K562 (cell line): ENCODE measurements around the gene SYT6. TPM values are rescaled to one million over a fixed set of nuclear protein-coding genes. Genes with fewer than 3 reads are reported as not detected.
A peak's percentile ranks its signal among the peaks of the same experiment; 100 is the strongest.

ENCODE experiments used
- ATAC-seq: fragments of 200-7000 bp; cut with Tn5 transposase; 3 replicates; pipeline ENCODE4 v1.9.1; 2020; ENCODE audit warnings: moderate library complexity
- BruUV-seq: library from RNA; stranded (reverse); fragments of 400-500 nt; replicated peaks from 2 replicates; lab custom pipeline; 2021; lab: Mats Ljungman, UMichigan
- CTCF ChIA-PET: fragments of 300-600 bp; formaldehyde crosslinking; extraction: SDS; loops from one replicate; lab custom pipeline; 2021; ENCODE audit warnings: low intra/inter-chr PET ratio; lab: Yijun Ruan, JAX
- POLR2A ChIA-PET: fragments of 300-600, 350-650 bp; sonication (Branson Sonifier 250); formaldehyde crosslinking; extraction: SDS; loops from one replicate; lab custom pipeline; 2021; ENCODE audit warnings: antibody characterized with exemption, inconsistent platforms; lab: Yijun Ruan, JAX
- DNase-seq, 4 experiments: peaks; one replicate each; pipeline versions ENCODE4 v3.0.0 to v3.0.0-alpha.2; 2011 to 2018; ENCODE audit warnings: low spot score in 3 of 4, mixed read lengths in 3 of 4; ENCODE audit errors: extremely low read depth in 1 of 4
- FAIRE-seq: peaks from 2 replicates; lab custom pipeline; 2011; peaks lifted over from hg19 to GRCh38; lab: Jason Lieb, UNC
- H2AFZ ChIP-seq: 2 replicates; pipeline ENCODE4 v1.6.0; 2011; ENCODE audit warnings: low read depth, low read length, control low read depth, inconsistent platforms
- H3K27ac ChIP-seq: fragments of 200-600 bp; 3 replicates; pipeline ENCODE4 v1.8.0; 2011; ENCODE audit warnings: low read depth, mild to moderate bottlenecking, control low read depth, inconsistent platforms, low read length, moderate library complexity, mixed read lengths; ENCODE audit errors: extremely low read depth
- H3K27me3 ChIP-seq, 2 experiments: fragments of 300-600 bp in 1 of 2; 2 replicates in 1 of 2; 3 replicates in 1 of 2; pipeline versions ENCODE4 v1.6.0 to v1.8.0; 2011; ENCODE audit warnings: inconsistent platforms in 2 of 2, low read length in 2 of 2, mild to moderate bottlenecking in 1 of 2, mixed read lengths in 1 of 2, moderate library complexity in 1 of 2; ENCODE audit not compliant: control insufficient read depth in 2 of 2, insufficient read depth in 2 of 2
- H3K36me3 ChIP-seq: fragments of 300-600 bp; 3 replicates; pipeline ENCODE4 v1.8.0; 2011; ENCODE audit warnings: mild to moderate bottlenecking, low read length, inconsistent platforms; ENCODE audit not compliant: control insufficient read depth, insufficient read depth
- H3K4me1 ChIP-seq, 2 experiments: fragments of 200-600 bp in 1 of 2; replicated peaks in 1 of 2; 2 replicates in 1 of 2; 3 replicates in 1 of 2; pipeline versions ENCODE4 v1.5.1 to v1.8.0; 2011; ENCODE audit warnings: inconsistent platforms in 2 of 2, low read length in 2 of 2, mild to moderate bottlenecking in 1 of 2, mixed read lengths in 1 of 2, moderate library complexity in 1 of 2; ENCODE audit not compliant: control insufficient read depth in 2 of 2, insufficient read depth in 2 of 2
- H3K4me2 ChIP-seq: 2 replicates; pipeline ENCODE4 v1.6.1; 2011; ENCODE audit warnings: low read length, control low read depth, inconsistent platforms, mixed read lengths; ENCODE audit not compliant: insufficient read depth
- H3K4me3 ChIP-seq: fragments of 200-600 bp; sonication (generic), shearing (Covaris generic); 2 replicates; pipeline ENCODE4 v1.5.1; 2016; ENCODE audit warnings: control low read depth, inconsistent platforms
- H3K79me2 ChIP-seq: fragments of 200-600 bp; 3 replicates; pipeline ENCODE4 v1.8.0; 2011; ENCODE audit warnings: low read length, inconsistent platforms; ENCODE audit not compliant: control insufficient read depth, insufficient read depth
- H3K9ac ChIP-seq, 2 experiments: 2 replicates each; pipeline versions ENCODE4 v1.6.0 to v1.6.1; 2011; ENCODE audit warnings: low read depth in 2 of 2, low read length in 2 of 2, control low read depth in 1 of 2, inconsistent platforms in 1 of 2, mild to moderate bottlenecking in 1 of 2, mixed read lengths in 1 of 2; ENCODE audit not compliant: insufficient read depth in 1 of 2
- H3K9me1 ChIP-seq: one replicate; pipeline ENCODE4 v1.6.0; 2011; ENCODE audit warnings: inconsistent platforms, mild to moderate bottlenecking, low read length, moderate library complexity; ENCODE audit not compliant: control insufficient read depth, insufficient read depth
- H3K9me3 ChIP-seq: replicated peaks from 2 replicates; pipeline ENCODE4 v1.5.1; 2011; ENCODE audit warnings: low read depth, low read length, inconsistent platforms; ENCODE audit not compliant: control insufficient read depth, insufficient read depth
- H4K20me1 ChIP-seq: replicated peaks from 2 replicates; pipeline ENCODE4 v1.6.1; 2011; ENCODE audit warnings: low read length, inconsistent platforms, mixed read lengths; ENCODE audit not compliant: control insufficient read depth, insufficient read depth
- BHLHE40 ChIP-seq: IDR thresholded peaks from 2 replicates; pipeline ENCODE4 v1.6.1; 2011; ENCODE audit warnings: low read length, improper control_type of control experiment
- ETV1 ChIP-seq: fragments of 450-650 bp; conservative IDR thresholded peaks from 2 replicates; pipeline ENCODE4 v1.6.1; 2016; ENCODE audit warnings: missing genetic modification characterization, control low read depth, low read depth, missing compliant biosample characterization
- MED1 ChIP-seq: sonication (generic); formaldehyde crosslinking; IDR thresholded peaks from 2 replicates; pipeline ENCODE4 v1.8.1; 2023; ENCODE audit warnings: missing genetic modification reagents, borderline replicate concordance
- NFIC ChIP-seq: fragments of 450-650 bp; IDR thresholded peaks from 2 replicates; pipeline ENCODE4 v1.6.1; 2017; ENCODE audit warnings: mild to moderate bottlenecking, inconsistent platforms
- SUPT5H ChIP-seq: fragments of 450-650 bp; IDR thresholded peaks from 2 replicates; pipeline ENCODE4 v1.6.1; 2016
- TRIM28 ChIP-seq: fragments of 450-650 bp; IDR thresholded peaks from 2 replicates; pipeline ENCODE4 v1.6.1; 2017
- ZNF311 ChIP-seq: fragments of 250-450 bp; sonication (Bioruptor Pico); IDR thresholded peaks from 2 replicates; pipeline ENCODE4 v1.4.0; 2020; ENCODE audit warnings: mild to moderate bottlenecking, moderate library complexity
- ZNF707 ChIP-seq: fragments of 250-450 bp; sonication (Bioruptor Pico); conservative IDR thresholded peaks from 2 replicates; pipeline ENCODE4 v1.8.0; 2022; ENCODE audit warnings: inconsistent platforms, mild to moderate bottlenecking, moderate library complexity
- in situ Hi-C: fragments of 300-500 bp; cut with MboI; formaldehyde crosslinking; loops from 4 replicates; pipeline ENCODE4 v1.15.0; 2018; ENCODE audit warnings: inconsistent platforms, mixed read lengths
- intact Hi-C: fragments of 100-400 bp; cut with micrococcal nuclease; formaldehyde crosslinking; loops from 2 replicates; pipeline ENCODE4 v1.14.2; 2022
- polyA plus RNA-seq, 8 experiments: library from polyadenylated mRNA; depleted of rRNA in 4 of 8; stranded (reverse) in 5 of 8; unstranded in 3 of 8; fragments of >200 nt; fragmentation: Nextera tagmentation in 2 of 8; fragmentation: Illumina TruSeq in 1 of 8; extraction: Ambion mirVana in 2 of 8; extraction: Trizol in 1 of 8; gene quantifications; 2 replicates each; pipeline versions ENCODE4 v1.2.1 to v1.2.3, GENCODE V29; 2011 to 2014; ENCODE audit warnings: inconsistent platforms in 1 of 8, missing spikeins in 1 of 8
- total RNA-seq, 7 experiments: library from RNA; depleted of rRNA in 6 of 7; stranded (reverse); fragments of >200 nt in 6 of 7; fragmentation: Illumina TruSeq in 2 of 7; extraction: Trizol in 2 of 7; gene quantifications; 2 replicates each; pipeline versions ENCODE4 v1.2.1 to v1.2.3, GENCODE V29; 2011 to 2021; ENCODE audit warnings: low replicate concordance in 1 of 7
- TF ChIP-seq, protein P1 (sequence below): sonication (generic); formaldehyde crosslinking; IDR thresholded peaks from 2 replicates; pipeline ENCODE4 v1.8.0; 2022; ENCODE audit warnings: missing genetic modification reagents, mild to moderate bottlenecking, borderline replicate concordance
- TF ChIP-seq, protein P2 (sequence below), 2 experiments: fragments of 450-650 bp; IDR thresholded peaks; 2 replicates each; pipeline ENCODE4 v1.6.1; 2016; ENCODE audit warnings: mild to moderate bottlenecking in 2 of 2, borderline replicate concordance in 1 of 2, low read depth in 1 of 2, moderate library complexity in 1 of 2

The SYT6 gene
- total and polyA plus RNA-seq, 9 of the 15 experiments (the other 6 are each of a cell fraction or from before 2014, with no cell fraction given) = 0.06 TPM; not detected in 8

DNA sequence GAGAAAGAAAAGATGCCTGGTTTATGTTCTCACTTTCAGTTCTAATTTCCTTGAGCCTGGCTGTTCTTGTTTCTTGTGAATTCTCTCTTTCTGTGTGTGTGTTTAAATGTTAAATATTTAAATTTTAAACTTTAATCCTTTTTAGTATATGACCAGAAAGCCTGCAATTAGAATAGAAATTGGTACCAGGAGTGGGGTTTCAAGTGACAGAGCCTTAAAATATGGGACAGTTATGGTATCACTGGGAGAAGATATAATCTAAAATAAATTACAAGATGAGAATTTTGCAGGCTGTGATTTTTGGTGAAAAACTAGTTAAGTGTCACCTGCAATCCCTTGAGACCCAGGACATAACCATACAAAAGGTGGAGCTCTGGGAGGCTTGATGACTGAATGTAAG is 81.4 kb downstream of the SYT6 start:
- no peak overlapping the region for H3K4me2 ChIP-seq
- POLR2A ChIA-PET = interaction anchor here (0.6 kb wide), 1 partner anchor 1604 kb away, joined by 3 read pairs; no protein-coding TSS in a partner anchor
- no TSS peak for BruUV-seq
- no peaks in the 10 kb centered on the region for H3K36me3 ChIP-seq
- CTCF ChIA-PET = no interaction called here
- H3K27ac ChIP-seq = no peak overlapping the region
- H4K20me1 ChIP-seq = no peaks in the 10 kb centered on the region
- peak; percentile 42; the same call in 1 of the 2 replicates for TF ChIP-seq TRIM28
- no peak for TF ChIP-seq ETV1 (tag)
- no peak for TF ChIP-seq MED1 (CRISPR knock-in tag)
- TF ChIP-seq ZNF707 (CRISPR knock-in tag) = peak; percentile 97
- TF ChIP-seq SUPT5H = no peak
- TF ChIP-seq, protein P1, sequence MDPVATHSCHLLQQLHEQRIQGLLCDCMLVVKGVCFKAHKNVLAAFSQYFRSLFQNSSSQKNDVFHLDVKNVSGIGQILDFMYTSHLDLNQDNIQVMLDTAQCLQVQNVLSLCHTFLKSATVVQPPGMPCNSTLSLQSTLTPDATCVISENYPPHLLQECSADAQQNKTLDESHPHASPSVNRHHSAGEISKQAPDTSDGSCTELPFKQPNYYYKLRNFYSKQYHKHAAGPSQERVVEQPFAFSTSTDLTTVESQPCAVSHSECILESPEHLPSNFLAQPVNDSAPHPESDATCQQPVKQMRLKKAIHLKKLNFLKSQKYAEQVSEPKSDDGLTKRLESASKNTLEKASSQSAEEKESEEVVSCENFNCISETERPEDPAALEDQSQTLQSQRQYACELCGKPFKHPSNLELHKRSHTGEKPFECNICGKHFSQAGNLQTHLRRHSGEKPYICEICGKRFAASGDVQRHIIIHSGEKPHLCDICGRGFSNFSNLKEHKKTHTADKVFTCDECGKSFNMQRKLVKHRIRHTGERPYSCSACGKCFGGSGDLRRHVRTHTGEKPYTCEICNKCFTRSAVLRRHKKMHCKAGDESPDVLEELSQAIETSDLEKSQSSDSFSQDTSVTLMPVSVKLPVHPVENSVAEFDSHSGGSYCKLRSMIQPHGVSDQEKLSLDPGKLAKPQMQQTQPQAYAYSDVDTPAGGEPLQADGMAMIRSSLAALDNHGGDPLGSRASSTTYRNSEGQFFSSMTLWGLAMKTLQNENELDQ (CRISPR knock-in tag) = no peak
- TF ChIP-seq BHLHE40 = no peak
- TF ChIP-seq ZNF311 (CRISPR knock-in tag) = no peak
- no peak for TF ChIP-seq NFIC
- TF ChIP-seq, protein P2, sequence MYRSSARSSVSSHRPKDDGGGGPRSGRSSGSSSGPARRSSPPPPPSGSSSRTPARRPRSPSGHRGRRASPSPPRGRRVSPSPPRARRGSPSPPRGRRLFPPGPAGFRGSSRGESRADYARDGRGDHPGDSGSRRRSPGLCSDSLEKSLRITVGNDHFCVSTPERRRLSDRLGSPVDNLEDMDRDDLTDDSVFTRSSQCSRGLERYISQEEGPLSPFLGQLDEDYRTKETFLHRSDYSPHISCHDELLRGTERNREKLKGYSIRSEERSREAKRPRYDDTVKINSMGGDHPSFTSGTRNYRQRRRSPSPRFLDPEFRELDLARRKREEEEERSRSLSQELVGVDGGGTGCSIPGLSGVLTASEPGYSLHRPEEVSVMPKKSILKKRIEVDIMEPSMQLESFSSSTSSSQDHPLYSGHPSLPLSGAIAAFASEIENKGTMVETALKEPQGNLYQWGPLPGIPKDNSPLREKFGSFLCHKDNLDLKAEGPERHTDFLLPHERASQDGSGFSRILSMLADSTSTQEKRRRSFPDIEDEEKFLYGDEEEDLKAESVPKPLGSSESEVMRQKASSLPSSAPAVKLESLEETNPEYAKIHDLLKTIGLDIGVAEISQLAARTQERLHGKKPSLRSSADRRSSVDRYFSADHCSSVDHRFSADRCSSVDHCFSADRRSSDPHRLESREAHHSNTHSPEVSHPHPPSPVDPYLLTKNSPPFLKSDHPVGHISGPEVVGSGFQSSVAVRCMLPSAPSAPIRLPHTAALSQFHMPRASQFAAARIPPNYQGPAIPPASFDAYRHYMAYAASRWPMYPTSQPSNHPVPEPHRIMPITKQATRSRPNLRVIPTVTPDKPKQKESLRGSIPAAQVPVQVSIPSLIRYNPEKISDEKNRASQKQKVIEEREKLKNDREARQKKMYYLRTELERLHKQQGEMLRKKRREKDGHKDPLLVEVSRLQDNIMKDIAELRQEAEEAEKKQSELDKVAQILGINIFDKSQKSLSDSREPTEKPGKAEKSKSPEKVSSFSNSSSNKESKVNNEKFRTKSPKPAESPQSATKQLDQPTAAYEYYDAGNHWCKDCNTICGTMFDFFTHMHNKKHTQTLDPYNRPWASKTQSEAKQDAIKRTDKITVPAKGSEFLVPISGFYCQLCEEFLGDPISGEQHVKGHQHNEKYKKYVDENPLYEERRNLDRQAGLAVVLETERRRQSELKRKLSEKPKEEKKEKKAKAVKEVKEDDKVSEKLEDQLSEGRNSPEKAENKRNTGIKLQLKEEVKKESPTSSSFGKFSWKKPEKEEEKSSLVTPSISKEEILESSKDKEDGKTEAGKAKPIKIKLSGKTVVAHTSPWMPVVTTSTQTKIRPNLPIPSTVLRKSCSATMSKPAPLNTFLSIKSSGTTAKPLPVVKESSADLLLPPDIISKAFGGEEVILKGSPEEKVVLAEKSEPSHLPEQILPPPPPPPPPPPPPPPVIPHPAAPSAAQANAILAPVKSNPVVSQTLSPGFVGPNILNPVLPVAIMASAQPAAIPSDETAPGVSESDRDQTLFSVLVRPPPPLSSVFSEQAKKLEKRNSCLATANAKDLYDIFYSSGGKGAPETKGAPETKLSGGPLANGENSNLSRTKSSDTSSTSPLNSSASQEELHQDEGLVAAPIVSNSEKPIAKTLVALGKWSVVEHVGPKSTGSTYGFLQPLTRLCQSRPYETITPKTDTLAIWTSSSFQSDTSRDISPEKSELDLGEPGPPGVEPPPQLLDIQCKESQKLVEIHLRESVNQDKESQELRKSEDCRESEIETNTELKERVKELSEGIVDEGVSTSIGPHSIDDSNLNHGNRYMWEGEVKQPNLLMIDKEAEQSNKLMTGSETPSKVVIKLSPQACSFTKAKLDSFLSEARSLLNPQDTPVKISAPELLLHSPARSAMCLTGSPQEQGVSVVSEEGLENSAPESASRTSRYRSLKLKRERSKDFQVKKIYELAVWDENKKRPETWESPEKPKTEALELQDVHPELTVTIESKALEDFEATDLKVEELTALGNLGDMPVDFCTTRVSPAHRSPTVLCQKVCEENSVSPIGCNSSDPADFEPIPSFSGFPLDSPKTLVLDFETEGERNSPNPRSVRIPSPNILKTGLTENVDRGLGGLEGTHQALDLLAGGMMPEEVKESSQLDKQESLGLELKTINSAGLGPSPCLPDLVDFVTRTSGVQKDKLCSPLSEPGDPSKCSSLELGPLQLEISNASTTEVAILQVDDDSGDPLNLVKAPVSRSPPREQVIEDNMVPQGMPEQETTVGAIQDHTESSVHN (IDR thresholded peaks at IDR 0.05; ENCODE audit: borderline replicate concordance in 1 of 2, low read depth in 1 of 2) = no peak
- no peaks in the 10 kb centered on the region; a peak in 1 of 5 replicates for H3K27me3 ChIP-seq
- no peaks in the 10 kb centered on the region; the same call in 1 of the 2 replicates for H3K9me3 ChIP-seq
- H3K4me1 ChIP-seq = peaks cover 0 to 3% of the 10 kb centered on the region in 2 experiments; a peak in 2 of 5 replicates
- in situ Hi-C loops = no loop called here
- no peak overlapping the region for H3K4me3 ChIP-seq
- H2AFZ ChIP-seq = no peak overlapping the region
- no peak overlapping the region for H3K9ac ChIP-seq
- H3K79me2 ChIP-seq = no peaks in the 10 kb centered on the region
- ATAC-seq (no peak), FAIRE-seq (no peak), DNase-seq (no peak)
- intact Hi-C loops = no loop called here
- no peaks in the 10 kb centered on the region for H3K9me1 ChIP-seq
